CD4-positive, alpha-beta T cell (primary cell): ENCODE measurements around the gene TRIM23. TPM values are rescaled to one million over a fixed set of nuclear protein-coding genes. Genes with fewer than 3 reads are reported as not detected.

Experiments
- ATAC-seq: fragments of 200-7000 bp; cut with Tn5 transposase; one replicate; pipeline ENCODE4 v1.10.0; 2022; ENCODE audit warnings: mild to moderate bottlenecking; ENCODE audit not compliant: poor library complexity
- CTCF ChIA-PET: fragments of 350-600 bp; sonication (Branson Sonifier 250); formaldehyde crosslinking; loops from one replicate; lab custom pipeline; 2021; ENCODE audit warnings: antibody characterized with exemption, inconsistent platforms; lab: Charles Lee
- POLR2A ChIA-PET: fragments of 350-600 bp; sonication (Branson Sonifier 250); formaldehyde crosslinking; loops from one replicate; lab custom pipeline; 2021; ENCODE audit warnings: antibody characterized with exemption, inconsistent platforms; lab: Charles Lee
- DNase-seq, 14 experiments: peaks; one replicate each; pipeline ENCODE4 v3.0.0-alpha.2; 2013 to 2020; ENCODE audit warnings: mixed read lengths in 2 of 14
- H3K27ac ChIP-seq, 2 donors: one replicate each; pipeline versions ENCODE4 v1.5.1 to v1.7.0; 2013; ENCODE audit warnings: low read length in 2 of 2, low read depth in 1 of 2, mild to moderate bottlenecking in 1 of 2
- H3K27me3 ChIP-seq, 2 experiments: 1 replicate in 1 of 2; 2 replicates in 1 of 2; pipeline versions ENCODE4 v1.6.1 to v1.7.0; 2013; ENCODE audit warnings: low read length in 2 of 2, control low read depth in 1 of 2, mild to moderate bottlenecking in 1 of 2, moderate library complexity in 1 of 2; ENCODE audit not compliant: insufficient read depth in 2 of 2, control insufficient read depth in 1 of 2
- H3K36me3 ChIP-seq: one replicate; pipeline ENCODE4 v1.6.1; 2013; ENCODE audit warnings: low read length, control low read depth; ENCODE audit not compliant: insufficient read depth
- H3K4me1 ChIP-seq: one replicate; pipeline ENCODE4 v1.6.1; 2013; ENCODE audit warnings: low read length, control low read depth; ENCODE audit not compliant: insufficient read depth
- H3K4me3 ChIP-seq: one replicate; pipeline ENCODE4 v1.5.1; 2013; ENCODE audit warnings: mild to moderate bottlenecking, low read length, moderate library complexity
- H3K9me3 ChIP-seq, 2 experiments: 1 replicate in 1 of 2; 2 replicates in 1 of 2; pipeline versions ENCODE4 v1.6.1 to v1.7.0; 2013; ENCODE audit warnings: low read length in 2 of 2, mild to moderate bottlenecking in 2 of 2, control low read depth in 1 of 2, moderate library complexity in 1 of 2; ENCODE audit not compliant: control insufficient read depth in 1 of 2, insufficient read depth in 1 of 2
- H3K27ac Mint-ChIP-seq: one replicate; pipeline ENCODE4 v1.8.0; 2020; ENCODE audit warnings: mixed read lengths
- H3K27me3 Mint-ChIP-seq: one replicate; pipeline ENCODE4 v1.8.0; 2021; ENCODE audit warnings: mixed read lengths
- H3K36me3 Mint-ChIP-seq: one replicate; pipeline ENCODE4 v1.8.0; 2021; ENCODE audit warnings: low read depth, mixed read lengths
- H3K4me1 Mint-ChIP-seq: one replicate; pipeline ENCODE4 v1.8.0; 2021; ENCODE audit warnings: low read depth, mixed read lengths
- H3K4me3 Mint-ChIP-seq: one replicate; pipeline ENCODE4 v1.8.0; 2020; ENCODE audit warnings: mild to moderate bottlenecking, mixed read lengths
- H3K9me3 Mint-ChIP-seq: one replicate; pipeline ENCODE4 v1.8.0; 2020; ENCODE audit warnings: mixed read lengths
- intact Hi-C, 2 experiments: fragments of 100-400 bp; cut with DNase I in 1 of 2; cut with micrococcal nuclease in 1 of 2; formaldehyde crosslinking; loops; one replicate each; pipeline versions ENCODE4 v1.15.1 to v1.9.0; 2023 to 2025; cut with DNase I, micrococcal nuclease
- total RNA-seq, 174 experiments: library from RNA in 2 of 174; stranded (reverse) in 2 of 174; gene quantifications; one replicate each; pipeline ENCODE4 v1.2.3 and lab custom pipeline; 2021 to 2026
- TF ChIP-seq, protein P1 (sequence below): fragments of 200-600 bp; IDR thresholded peaks from one replicate; pipeline ENCODE4 v1.8.0; 2022; ENCODE audit warnings: antibody characterized with exemption, mild to moderate bottlenecking

TRIM23 gene
- total RNA-seq, 2 experiments from 2014 or later = 24.0 to 30.6 TPM

DNA sequence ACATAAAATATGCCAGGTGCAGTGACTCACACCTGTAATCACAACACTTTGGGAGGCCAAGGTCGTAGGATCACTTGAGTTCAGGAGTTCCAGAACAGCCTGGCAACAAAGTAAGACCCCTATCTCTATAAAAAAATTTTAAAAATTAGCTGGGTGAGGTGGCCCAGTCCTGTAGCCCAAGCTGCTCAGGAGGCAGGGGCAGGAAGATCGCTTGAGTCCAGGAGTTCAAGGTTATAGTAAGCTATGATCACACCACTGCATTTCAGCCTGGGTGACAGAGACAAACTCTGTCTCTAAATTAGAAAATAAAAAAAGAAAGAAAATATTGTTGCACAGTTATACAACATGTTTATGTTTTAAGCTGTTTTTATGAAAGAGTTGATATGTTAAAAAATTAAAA lies 68.0 kb downstream of the TRIM23 start:
- H3K27ac Mint-ChIP-seq = no peak overlapping the region
- H3K4me3 ChIP-seq = no peak overlapping the region
- no peak overlapping the region for H3K27ac ChIP-seq
- ATAC-seq (no peak), DNase-seq (no peak)
- peaks cover 16% of the 10 kb centered on the region for H3K4me1 Mint-ChIP-seq
- no peaks in the 10 kb centered on the region for H3K9me3 ChIP-seq
- H3K4me3 Mint-ChIP-seq = no peak overlapping the region
- no peaks in the 10 kb centered on the region for H3K4me1 ChIP-seq
- intact Hi-C loops = no loop called here
- no peaks in the 10 kb centered on the region for H3K9me3 Mint-ChIP-seq
- no peaks in the 10 kb centered on the region for H3K27me3 ChIP-seq
- TF ChIP-seq, protein P1, sequence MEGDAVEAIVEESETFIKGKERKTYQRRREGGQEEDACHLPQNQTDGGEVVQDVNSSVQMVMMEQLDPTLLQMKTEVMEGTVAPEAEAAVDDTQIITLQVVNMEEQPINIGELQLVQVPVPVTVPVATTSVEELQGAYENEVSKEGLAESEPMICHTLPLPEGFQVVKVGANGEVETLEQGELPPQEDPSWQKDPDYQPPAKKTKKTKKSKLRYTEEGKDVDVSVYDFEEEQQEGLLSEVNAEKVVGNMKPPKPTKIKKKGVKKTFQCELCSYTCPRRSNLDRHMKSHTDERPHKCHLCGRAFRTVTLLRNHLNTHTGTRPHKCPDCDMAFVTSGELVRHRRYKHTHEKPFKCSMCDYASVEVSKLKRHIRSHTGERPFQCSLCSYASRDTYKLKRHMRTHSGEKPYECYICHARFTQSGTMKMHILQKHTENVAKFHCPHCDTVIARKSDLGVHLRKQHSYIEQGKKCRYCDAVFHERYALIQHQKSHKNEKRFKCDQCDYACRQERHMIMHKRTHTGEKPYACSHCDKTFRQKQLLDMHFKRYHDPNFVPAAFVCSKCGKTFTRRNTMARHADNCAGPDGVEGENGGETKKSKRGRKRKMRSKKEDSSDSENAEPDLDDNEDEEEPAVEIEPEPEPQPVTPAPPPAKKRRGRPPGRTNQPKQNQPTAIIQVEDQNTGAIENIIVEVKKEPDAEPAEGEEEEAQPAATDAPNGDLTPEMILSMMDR = no peak
- CTCF ChIA-PET = interaction anchor here (1.4 kb wide), 1 partner anchor 28 kb away, joined by 4 read pairs; no protein-coding TSS in a partner anchor
- POLR2A ChIA-PET = interaction anchor here (0.6 kb wide), 1 partner anchor 62 kb away, joined by 3 read pairs; no protein-coding TSS in a partner anchor
- no peaks in the 10 kb centered on the region for H3K36me3 ChIP-seq
- H3K36me3 Mint-ChIP-seq = peaks cover 60% of the 10 kb centered on the region
- H3K27me3 Mint-ChIP-seq = no peaks in the 10 kb centered on the region

DNA sequence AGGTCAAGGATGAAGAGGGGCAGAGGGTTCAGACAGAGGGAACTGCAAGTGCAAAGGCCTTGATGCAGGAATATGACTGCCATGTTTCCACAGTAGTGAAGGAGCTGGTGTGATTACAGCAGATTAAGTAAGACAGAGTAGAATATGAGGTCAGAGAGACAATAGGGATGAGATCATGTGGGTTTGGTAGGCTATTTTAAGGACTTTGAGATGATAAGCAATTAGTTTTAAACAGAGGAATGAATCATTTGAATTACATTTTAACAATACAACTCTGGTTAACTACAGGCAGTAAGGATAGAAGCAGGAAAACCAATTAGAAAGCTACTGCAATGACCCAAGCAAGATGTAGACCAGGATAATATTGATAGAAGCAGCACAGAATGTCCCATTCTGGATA lies 68.8 kb downstream of the TRIM23 start:
- no peak overlapping the region for H3K27ac Mint-ChIP-seq
- no peaks in the 10 kb centered on the region for H3K27me3 ChIP-seq
- CTCF ChIA-PET = interaction anchor here (1.4 kb wide), 1 partner anchor 27 kb away, joined by 4 read pairs; no protein-coding TSS in a partner anchor
- H3K27me3 Mint-ChIP-seq = no peaks in the 10 kb centered on the region
- H3K4me1 ChIP-seq = no peaks in the 10 kb centered on the region
- TF ChIP-seq, protein P1 = no peak
- H3K9me3 Mint-ChIP-seq = no peaks in the 10 kb centered on the region
- H3K9me3 ChIP-seq = no peaks in the 10 kb centered on the region
- intact Hi-C loops = no loop called here
- no peak overlapping the region for H3K27ac ChIP-seq
- DNase-seq (no peak), ATAC-seq (no peak)
- H3K4me1 Mint-ChIP-seq = peaks cover 16% of the 10 kb centered on the region
- H3K4me3 ChIP-seq = no peak overlapping the region
- peaks cover 4% of the 10 kb centered on the region for H3K36me3 ChIP-seq
- peaks cover 67% of the 10 kb centered on the region for H3K36me3 Mint-ChIP-seq
- POLR2A ChIA-PET = interaction anchor here (0.6 kb wide), 1 partner anchor 61 kb away, joined by 3 read pairs; no protein-coding TSS in a partner anchor
- H3K4me3 Mint-ChIP-seq = no peak overlapping the region

DNA sequence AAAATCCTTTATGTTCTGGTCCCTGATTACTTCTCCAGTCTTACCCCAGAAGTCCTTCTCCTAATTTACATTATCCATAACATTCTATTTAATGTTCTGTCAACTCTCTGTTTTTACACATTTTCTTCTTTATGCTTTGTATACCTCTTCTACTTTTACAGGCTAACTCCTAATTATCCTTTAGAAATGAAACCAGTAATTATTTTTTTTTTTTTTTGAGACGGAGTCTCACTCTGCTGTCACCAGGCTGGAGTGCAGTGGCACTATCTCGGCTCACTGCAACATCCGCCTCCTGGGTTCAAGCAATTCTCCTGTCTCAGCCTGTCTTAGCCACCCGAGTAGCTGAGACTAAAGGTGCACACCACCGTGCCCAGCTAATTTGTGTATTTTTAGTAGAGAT lies 70.2 kb downstream of the TRIM23 start:
- intact Hi-C loops = no loop called here
- no peaks in the 10 kb centered on the region for H3K27me3 ChIP-seq
- Mint-ChIP-seq H3K4me3 (no peak overlapping the region), H3K27me3 (no peaks in the 10 kb centered on the region), H3K27ac (no peak overlapping the region), H3K9me3 (no peaks in the 10 kb centered on the region), H3K4me1 (peaks cover 15% of the 10 kb centered on the region), H3K36me3 (peaks cover 74% of the 10 kb centered on the region)
- ATAC-seq (no peak), DNase-seq (no peak)
- no peaks in the 10 kb centered on the region for H3K4me1 ChIP-seq
- no peaks in the 10 kb centered on the region for H3K9me3 ChIP-seq
- TF ChIP-seq, protein P1 = no peak
- H3K36me3 ChIP-seq = peaks cover 4% of the 10 kb centered on the region
- POLR2A ChIA-PET = no interaction called here
- no peak overlapping the region for H3K27ac ChIP-seq
- H3K4me3 ChIP-seq = no peak overlapping the region
- CTCF ChIA-PET = no interaction called here
